HCT116 (cell line): Measurements from ENCODE around the gene COG5. TPM values are rescaled to one million over a fixed set of nuclear protein-coding genes. Genes with fewer than 3 reads are reported as not detected.

Source experiments
- ATAC-seq: fragments of 200-7000 bp; cut with Tn5 transposase; 2 replicates; pipeline ENCODE4 v1.9.1; 2020; ENCODE audit warnings: mild to moderate bottlenecking, moderate library complexity
- BruUV-seq: library from RNA; stranded (reverse); fragments of 400-500 nt; replicated peaks from 2 replicates; lab custom pipeline; 2021; lab: Mats Ljungman, UMichigan
- CTCF ChIA-PET: fragments of 300-600 bp; sonication (Branson Sonifier 250); formaldehyde crosslinking; loops from one replicate; lab custom pipeline; 2021; ENCODE audit warnings: antibody characterized with exemption; lab: Charles Lee
- POLR2A ChIA-PET: fragments of 300-600, 350-600 bp; sonication (Branson Sonifier 250); formaldehyde crosslinking; loops from one replicate; lab custom pipeline; 2021; ENCODE audit warnings: antibody characterized with exemption; lab: Charles Lee
- RAD21 ChIA-PET, 2 experiments: fragments of 300-600 bp; sonication (Branson Sonifier 250); formaldehyde crosslinking; loops; one replicate each; lab custom pipeline; 2023; ENCODE audit warnings: low total read pairs in 2 of 2; ENCODE audit not compliant: uncharacterized antibody in 2 of 2, unreplicated experiment in 2 of 2, low non-redundant PET in 1 of 2; lab: Charles Lee
- DNase-seq: peaks from one replicate; pipeline ENCODE4 v3.0.0-alpha.2; 2010; ENCODE audit warnings: low read depth, low spot score
- H2AFZ ChIP-seq: fragments of 200-600 bp; shearing (Covaris generic), sonication (generic); 2 replicates; pipeline ENCODE4 v1.6.1; 2017; ENCODE audit warnings: low read depth, mixed run types, mixed read lengths, antibody characterized with exemption, low read length; ENCODE audit not compliant: poor library complexity, severe bottlenecking
- H3K27ac ChIP-seq: 2 replicates; pipeline ENCODE4 v1.5.1; 2012; ENCODE audit warnings: low read depth, low read length
- H3K27me3 ChIP-seq: fragments of 200-600 bp; sonication (generic); 2 replicates; pipeline ENCODE4 v1.6.1; 2016; ENCODE audit warnings: mixed run types, low read length, mixed read lengths; ENCODE audit not compliant: insufficient read depth
- H3K36me3 ChIP-seq, 2 experiments: fragments of 200-500 bp in 1 of 2; fragments of 200-600 bp in 1 of 2; sonication (Bioruptor generic) in 1 of 2; sonication (generic) in 1 of 2; 2 replicates each; pipeline versions ENCODE4 v1.5.1 to v1.6.1; 2014 to 2016; ENCODE audit warnings: low read length in 2 of 2, inconsistent platforms in 1 of 2, mixed read lengths in 1 of 2, mixed run types in 1 of 2; ENCODE audit not compliant: insufficient read depth in 2 of 2, control insufficient read depth in 1 of 2
- H3K4me1 ChIP-seq, 2 experiments: fragments of 200-600 bp in 1 of 2; sonication (generic) in 1 of 2; 2 replicates each; pipeline versions ENCODE4 v1.5.1 to v1.6.1; 2012 to 2017; ENCODE audit warnings: low read length in 2 of 2, inconsistent platforms in 1 of 2, mild to moderate bottlenecking in 1 of 2, mixed read lengths in 1 of 2, mixed run types in 1 of 2, moderate library complexity in 1 of 2; ENCODE audit not compliant: insufficient read depth in 2 of 2, control insufficient read depth in 1 of 2
- H3K4me2 ChIP-seq: fragments of 200-600 bp; sonication (generic); 2 replicates; pipeline ENCODE4 v1.6.1; 2017; ENCODE audit warnings: mixed run types, low read length, mixed read lengths
- H3K4me3 ChIP-seq, 2 experiments: fragments of 200-600 bp in 1 of 2; sonication (generic) in 1 of 2; replicated peaks in 1 of 2; 2 replicates each; pipeline ENCODE4 v1.5.1; 2011 to 2016; ENCODE audit warnings: low read length in 2 of 2, control low read depth in 1 of 2, low read depth in 1 of 2, mild to moderate bottlenecking in 1 of 2, mixed read lengths in 1 of 2, mixed run types in 1 of 2
- H3K79me2 ChIP-seq: fragments of 200-600 bp; sonication (generic); 2 replicates; pipeline ENCODE4 v1.6.1; 2017; ENCODE audit warnings: mild to moderate bottlenecking, mixed run types, low read length, moderate library complexity, mixed read lengths; ENCODE audit not compliant: insufficient read depth
- H3K9ac ChIP-seq: fragments of 200-600 bp; sonication (generic); 2 replicates; pipeline ENCODE4 v1.6.1; 2016; ENCODE audit warnings: low read length, mixed read lengths
- H3K9me2 ChIP-seq: fragments of 200-600 bp; sonication (generic), shearing (Covaris generic); 2 replicates; pipeline ENCODE4 v1.6.1; 2017; ENCODE audit warnings: mixed run types, mild to moderate bottlenecking, moderate library complexity; ENCODE audit not compliant: insufficient read depth
- H3K9me3 ChIP-seq, 2 experiments: fragments of 200-500 bp in 1 of 2; fragments of 200-600 bp in 1 of 2; sonication (Bioruptor generic) in 1 of 2; sonication (generic) in 1 of 2; 2 replicates each; pipeline ENCODE4 v1.6.1; 2014 to 2017; ENCODE audit warnings: low read length in 2 of 2, mixed read lengths in 2 of 2, inconsistent platforms in 1 of 2, low read depth in 1 of 2, mild to moderate bottlenecking in 1 of 2, mixed run types in 1 of 2, moderate library complexity in 1 of 2; ENCODE audit not compliant: control insufficient read depth in 1 of 2, insufficient read depth in 1 of 2
- H4K20me1 ChIP-seq: fragments of 200-600 bp; sonication (generic), shearing (Covaris generic); 2 replicates; pipeline ENCODE4 v1.6.1; 2017; ENCODE audit warnings: mixed run types, mild to moderate bottlenecking, moderate library complexity; ENCODE audit not compliant: insufficient read depth
- CBX3 ChIP-seq: IDR thresholded peaks from 2 replicates; pipeline ENCODE4 v1.6.1; 2012; ENCODE audit warnings: low read depth
- POLR2A ChIP-seq: IDR thresholded peaks from 2 replicates; pipeline ENCODE4 v1.7.0; 2011; ENCODE audit warnings: borderline replicate concordance; ENCODE audit not compliant: insufficient read depth, insufficient read length; ENCODE audit errors: extremely low read depth
- RAD21 ChIP-seq: IDR thresholded peaks from 2 replicates; pipeline ENCODE4 v1.6.1; 2012; ENCODE audit warnings: low read depth, mild to moderate bottlenecking
- SP1 ChIP-seq: IDR thresholded peaks from 2 replicates; pipeline ENCODE4 v1.6.1; 2012; ENCODE audit warnings: low read depth
- SRF ChIP-seq: IDR thresholded peaks from 2 replicates; pipeline ENCODE4 v1.6.1; 2012; ENCODE audit warnings: low read depth
- TCF7L2 ChIP-seq: IDR thresholded peaks from 2 replicates; pipeline ENCODE4 v1.7.0; 2011; ENCODE audit warnings: borderline replicate concordance, inconsistent platforms; ENCODE audit not compliant: insufficient read depth, insufficient read length; ENCODE audit errors: extremely low read depth
- ZBTB33 ChIP-seq: IDR thresholded peaks from 2 replicates; pipeline ENCODE4 v1.6.1; 2011; ENCODE audit warnings: mild to moderate bottlenecking, low read length, moderate library complexity; ENCODE audit not compliant: insufficient replicate concordance; ENCODE audit errors: extremely low read depth
- ZNF274 ChIP-seq: fragments of 200-500 bp; sonication (Bioruptor generic); IDR thresholded peaks from 2 replicates; pipeline ENCODE4 v1.6.1; 2014; ENCODE audit warnings: mild to moderate bottlenecking, low read depth, low read length, inconsistent platforms
- intact Hi-C: fragments of 100-400 bp; cut with micrococcal nuclease; formaldehyde crosslinking; loops from 2 replicates; pipeline ENCODE4 v1.10.0; 2022
- total RNA-seq: library from RNA; stranded (reverse); gene quantifications from one replicate; pipeline ENCODE4 v1.2.1, GENCODE V29; 2021; ENCODE audit not compliant: unreplicated experiment

Gene COG5
- total RNA-seq, 1 experiment from 2014 or later = 30.7 TPM

- TF ChIP-seq TCF7L2 (peak; percentile 54), POLR2A (peak; percentile 47)
These were observed 16.4 kb upstream of the COG5 start, which contains the start of gene BCAP29 (continued) for GRCh38 chr7:107579885-107580715.

- H3K79me2 ChIP-seq = peaks cover 32% of the 10 kb centered on the region
- intact Hi-C loops = no loop called here
- 0 out of 4 replicates have a peak, but pooled peaks cover 0 to 8% of the 10 kb centered on the region in 2 experiments for H3K36me3 ChIP-seq
- peak overlapping the region; percentile 75 for H3K9ac ChIP-seq
- H4K20me1 ChIP-seq = no peaks in the 10 kb centered on the region
- peaks cover 2 to 14% of the 10 kb centered on the region in 2 experiments; a peak in 3 of 4 replicates for H3K4me1 ChIP-seq
- DNase-seq = no peak
- H3K27me3 ChIP-seq = no peaks in the 10 kb centered on the region
- H3K4me2 ChIP-seq = peak overlapping the region; percentile 77
- CTCF ChIA-PET = no interaction called here
- H2AFZ ChIP-seq = peak overlapping the region; percentile 58
- RAD21 ChIA-PET = no interaction called here
- peak overlapping the region; percentile 76 to 82 for H3K4me3 ChIP-seq
- H3K9me3 ChIP-seq = no peaks in the 10 kb centered on the region
- H3K9me2 ChIP-seq = no peaks in the 10 kb centered on the region
- peak; percentile 40 for ATAC-seq
- 0 out of 2 replicates have a peak, but pooled peaks have one; percentile 7 for TF ChIP-seq CBX3
- TF ChIP-seq RAD21 = 0 out of 2 replicates have a peak, but pooled peaks have one; percentile 6
- TF ChIP-seq TCF7L2 = no peak
- POLR2A ChIA-PET = no interaction called here
- BruUV-seq = TSS peak; percentile 86
- H3K27ac ChIP-seq = peak overlapping the region; percentile 81
These were observed 15.8 kb upstream of the COG5 start for GRCh38 chr7:107579554-107579884.

- DNase-seq (no peak), ATAC-seq (no peak)
- ChIA-PET RAD21 (no interaction called here), CTCF (no interaction called here), POLR2A (no interaction called here)
- no peak overlapping the region for H2AFZ ChIP-seq
- no peaks in the 10 kb centered on the region for H4K20me1 ChIP-seq
- TF ChIP-seq ZNF274 (no peak), SP1 (no peak), SRF (no peak), ZBTB33 (no peak)
- no peaks in the 10 kb centered on the region for H3K27me3 ChIP-seq
- 0 out of 4 replicates have a peak, but pooled peaks cover 0 to 8% of the 10 kb centered on the region in 2 experiments for H3K36me3 ChIP-seq
- no peaks in the 10 kb centered on the region for H3K79me2 ChIP-seq
- no peak overlapping the region for H3K4me2 ChIP-seq
- no peaks in the 10 kb centered on the region for H3K9me3 ChIP-seq
- BruUV-seq = no TSS peak
- no peak overlapping the region for H3K27ac ChIP-seq
- no peaks in the 10 kb centered on the region for H3K4me1 ChIP-seq
- no peak overlapping the region for H3K9ac ChIP-seq
- no peak overlapping the region for H3K4me3 ChIP-seq
- no peaks in the 10 kb centered on the region for H3K9me2 ChIP-seq
- intact Hi-C loops = no loop called here
These were observed 9.8 kb upstream of the COG5 start for GRCh38 chr7:107573537-107573936.
